Smooth muscle cell of the brain vasculature (primary cell): ENCODE measurements around the gene CD180.

Experiments used
- DNase-seq: peaks from one replicate; pipeline ENCODE4 v3.0.0-alpha.2; 2012; ENCODE audit warnings: low read depth, low spot score

CD180 gene

DNA sequence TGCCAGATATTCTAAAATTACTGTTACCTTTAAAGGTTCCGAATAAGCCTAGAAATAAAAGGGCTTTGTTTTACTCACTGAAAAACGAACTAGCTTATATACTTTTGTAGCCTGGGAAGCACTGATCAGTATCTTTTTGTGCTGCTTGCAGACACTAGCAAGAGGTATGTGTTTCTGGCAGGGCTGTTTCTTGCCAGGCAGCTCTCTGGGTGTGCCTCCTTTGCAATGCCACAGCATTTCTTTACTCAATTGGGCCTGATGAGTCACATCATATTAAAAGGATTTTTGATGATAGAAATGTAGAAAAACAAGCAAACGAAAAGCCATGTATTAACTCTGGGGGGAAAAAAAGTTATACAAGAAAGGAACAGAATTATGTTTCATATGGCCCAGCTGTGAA is 35.6 kb downstream of the CD180 start:
- DNase-seq: no peak

DNA sequence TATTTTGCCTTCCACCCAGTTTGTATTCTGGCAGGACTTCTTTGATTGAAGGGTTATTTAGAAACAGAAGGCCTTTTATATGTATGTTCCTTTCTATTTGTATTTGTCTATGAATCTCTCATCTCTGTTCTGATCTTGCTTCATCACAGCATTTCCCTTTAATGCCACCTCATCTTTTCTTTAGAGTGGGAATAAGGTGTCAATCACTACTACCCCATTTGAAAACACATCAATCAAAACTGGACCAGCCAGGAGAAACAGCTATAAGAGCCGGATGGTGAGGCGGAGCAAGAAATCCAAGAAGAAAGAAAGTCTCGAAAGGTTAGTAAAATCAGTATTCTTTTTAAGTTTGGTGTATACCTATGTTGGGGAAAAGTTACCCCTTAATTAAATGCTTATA is 36.3 kb downstream of the CD180 start:
- no peak for DNase-seq

DNA sequence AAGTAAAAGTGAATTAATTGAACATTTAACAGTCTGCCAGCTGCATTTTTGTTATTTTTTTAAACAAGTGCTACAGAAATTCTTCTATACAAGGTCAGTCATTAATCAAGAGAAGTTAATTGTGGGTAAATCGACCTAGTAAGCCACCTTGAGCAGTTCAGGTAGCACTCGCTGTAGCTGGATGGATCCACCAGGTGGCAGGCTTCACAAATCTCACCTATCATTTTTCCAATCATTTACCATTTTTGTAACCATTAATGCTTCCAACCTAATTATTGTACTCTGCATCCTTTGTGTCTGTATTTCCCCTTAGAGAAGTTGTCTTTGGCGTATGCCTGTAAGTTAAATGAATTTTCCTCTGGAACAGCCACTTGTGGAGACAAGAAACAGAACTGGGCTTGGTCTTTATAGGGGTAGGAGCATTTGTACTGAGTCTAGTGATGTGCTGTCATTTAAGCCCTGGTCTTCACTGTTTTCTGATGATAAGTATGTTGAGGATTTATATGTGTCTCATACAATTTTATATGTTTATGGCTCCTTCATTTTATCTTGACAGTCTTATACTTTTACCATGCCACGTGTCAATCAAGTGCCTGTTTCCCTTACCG is 39.5 kb downstream of the CD180 start:
- DNase-seq: no peak

GRCh38 chr5:67154556-67155206 is 41.9 kb downstream of the CD180 start:
- DNase-seq: no peak

GRCh38 chr5:67153292-67153691 is 43.3 kb downstream of the CD180 start:
- no peak for DNase-seq

- DNase-seq: no peak
Measured at GRCh38 chr5:67152400-67152799, 44.2 kb downstream of the CD180 start.

GRCh38 chr5:67149951-67150523 is 46.6 kb downstream of the CD180 start:
- DNase-seq: no peak

- DNase-seq: no peak
Measured at GRCh38 chr5:67149057-67149950, 47.3 kb downstream of the CD180 start.

DNA sequence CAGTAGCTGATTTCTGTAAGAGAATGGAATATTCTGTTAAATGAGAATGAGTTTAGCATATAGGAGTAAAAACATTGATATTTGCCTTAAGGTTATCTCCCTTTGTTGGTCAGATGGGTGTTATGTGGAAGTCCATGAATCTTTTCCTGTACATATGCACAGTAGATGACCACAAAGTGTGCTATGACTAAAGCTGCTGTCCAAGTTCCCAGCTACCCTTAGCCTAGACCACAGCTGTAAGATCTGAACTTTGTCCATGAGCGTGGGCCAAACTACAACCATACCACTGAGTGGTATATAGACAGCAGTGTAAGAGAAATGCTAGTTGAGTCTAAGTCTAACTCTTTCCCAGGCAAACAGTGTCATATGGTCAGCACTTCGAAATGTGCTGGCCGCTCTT is 48.8 kb downstream of the CD180 start:
- no peak for DNase-seq

DNA sequence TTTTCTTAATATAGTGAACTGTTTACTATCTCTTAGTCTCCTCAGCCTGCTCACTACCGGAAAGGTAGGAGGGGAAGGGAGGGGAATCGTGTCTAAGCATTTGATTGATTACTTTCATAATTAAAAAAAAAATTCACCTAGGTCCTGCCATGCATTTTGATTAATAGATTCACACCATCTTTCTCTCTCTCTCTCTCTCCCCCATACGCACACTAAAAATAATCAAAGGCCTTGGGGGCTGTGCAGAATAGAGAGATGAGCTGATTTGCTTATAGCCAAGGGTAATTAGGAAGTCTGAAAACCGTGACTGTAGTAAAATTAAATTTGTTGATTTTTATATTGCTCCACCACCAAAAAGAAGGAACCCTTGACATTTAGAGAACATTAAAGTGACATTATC is 49.6 kb downstream of the CD180 start:
- DNase-seq: no peak

- no peak for DNase-seq
Measured at GRCh38 chr5:67146574-67146973, 50.0 kb downstream of the CD180 start.

DNA sequence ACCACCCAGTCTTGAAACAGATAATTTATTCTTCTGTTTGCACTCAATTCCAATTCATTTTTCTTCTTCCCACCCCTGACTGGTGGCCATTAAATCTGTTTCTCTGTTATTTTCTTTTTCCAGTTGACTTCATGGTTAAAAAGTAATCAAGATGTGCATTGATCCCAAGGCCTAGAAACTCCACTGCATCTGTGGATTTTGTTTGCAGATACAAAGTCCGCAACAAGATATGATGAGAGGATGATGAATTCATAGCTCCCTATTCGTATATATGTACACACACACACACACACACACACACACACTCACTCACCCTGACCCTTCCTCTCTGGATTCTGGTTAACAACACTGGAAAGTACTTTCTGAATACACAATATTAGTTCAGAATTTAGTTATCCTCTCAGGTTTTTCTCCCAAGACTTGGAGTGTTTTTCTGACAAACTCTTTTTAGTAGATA is 52.4 kb downstream of the CD180 start:
- no peak for DNase-seq

- DNase-seq: no peak
Measured at GRCh38 chr5:67143549-67143948, 53.0 kb downstream of the CD180 start.

- no peak for DNase-seq
Measured at GRCh38 chr5:67142816-67143215, 53.8 kb downstream of the CD180 start.

GRCh38 chr5:67141644-67142043 is 55.0 kb downstream of the CD180 start:
- no peak for DNase-seq

- no peak for DNase-seq
Measured at GRCh38 chr5:67140413-67140812, 56.2 kb downstream of the CD180 start.

DNA sequence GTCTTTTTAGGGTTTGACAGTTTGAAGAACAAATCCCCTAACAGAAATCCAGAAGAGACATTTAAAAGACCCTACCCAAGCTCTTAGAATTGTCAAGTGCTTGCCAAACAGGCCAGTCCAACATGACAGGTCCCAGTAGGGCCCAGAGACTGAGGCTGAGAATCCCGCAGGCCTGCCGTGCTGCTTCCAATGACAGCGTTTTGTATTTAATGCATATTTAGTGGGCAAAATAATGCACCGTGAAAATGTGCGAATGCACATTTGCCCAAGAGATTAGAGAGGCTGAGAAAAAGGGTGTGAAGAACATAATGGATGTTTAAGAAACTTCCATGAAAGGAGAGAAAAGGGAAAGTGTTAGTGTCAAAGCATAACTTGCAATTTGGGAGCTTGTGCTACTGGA is 57.6 kb downstream of the CD180 start:
- DNase-seq: no peak

DNA sequence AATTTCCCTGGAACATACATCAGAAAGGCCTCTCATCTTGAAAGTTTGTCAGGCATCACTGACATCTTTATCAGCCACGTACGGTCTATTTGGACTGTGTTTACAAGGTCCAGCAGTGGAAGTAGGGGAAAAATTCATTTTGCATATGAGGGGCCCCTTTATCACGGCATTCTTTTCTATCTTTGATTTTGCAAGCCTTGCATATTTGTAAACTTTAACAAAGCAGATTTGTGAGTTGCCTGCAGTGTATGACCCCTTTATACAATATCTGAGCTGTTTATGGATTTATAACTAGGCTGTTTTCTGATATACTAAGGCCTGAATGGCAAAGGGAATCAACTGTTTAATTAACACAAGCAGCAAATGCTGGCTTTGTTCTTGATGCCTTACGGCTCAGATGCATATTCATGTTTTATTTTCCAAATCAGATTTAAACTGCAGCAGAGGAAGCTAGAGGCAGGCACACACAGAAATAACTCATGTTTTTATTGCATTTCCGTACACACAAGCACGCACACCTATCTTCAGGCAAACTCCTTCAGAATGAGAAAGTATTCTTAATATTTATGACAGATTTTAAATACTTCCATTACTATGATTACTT is 61.1 kb downstream of the CD180 start:
- DNase-seq: no peak

GRCh38 chr5:67133776-67134175 is 62.8 kb downstream of the CD180 start:
- DNase-seq: no peak

DNA sequence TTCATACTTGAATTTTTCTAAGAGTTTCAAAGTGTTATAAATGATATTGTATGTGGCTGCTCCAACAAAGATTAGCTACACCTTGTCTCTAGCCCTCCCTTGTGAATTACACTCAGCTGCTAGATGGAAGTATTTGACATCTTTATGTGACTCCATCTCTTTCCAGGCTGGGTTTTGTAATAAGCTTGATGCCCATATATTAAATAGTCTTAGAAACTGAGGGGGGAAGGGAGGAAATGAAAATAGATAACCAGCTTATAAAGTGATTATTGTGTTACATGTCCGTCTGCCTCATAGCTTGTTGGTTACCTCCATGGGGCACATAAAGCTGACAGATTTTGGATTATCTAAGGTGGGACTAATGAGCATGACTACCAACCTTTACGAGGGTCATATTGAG is 63.4 kb downstream of the CD180 start:
- DNase-seq: no peak

GRCh38 chr5:67129768-67130167 is 66.8 kb downstream of the CD180 start:
- DNase-seq: no peak
